ENCODE results near the gene FMNL1.

The FMNL1 gene

DNA sequence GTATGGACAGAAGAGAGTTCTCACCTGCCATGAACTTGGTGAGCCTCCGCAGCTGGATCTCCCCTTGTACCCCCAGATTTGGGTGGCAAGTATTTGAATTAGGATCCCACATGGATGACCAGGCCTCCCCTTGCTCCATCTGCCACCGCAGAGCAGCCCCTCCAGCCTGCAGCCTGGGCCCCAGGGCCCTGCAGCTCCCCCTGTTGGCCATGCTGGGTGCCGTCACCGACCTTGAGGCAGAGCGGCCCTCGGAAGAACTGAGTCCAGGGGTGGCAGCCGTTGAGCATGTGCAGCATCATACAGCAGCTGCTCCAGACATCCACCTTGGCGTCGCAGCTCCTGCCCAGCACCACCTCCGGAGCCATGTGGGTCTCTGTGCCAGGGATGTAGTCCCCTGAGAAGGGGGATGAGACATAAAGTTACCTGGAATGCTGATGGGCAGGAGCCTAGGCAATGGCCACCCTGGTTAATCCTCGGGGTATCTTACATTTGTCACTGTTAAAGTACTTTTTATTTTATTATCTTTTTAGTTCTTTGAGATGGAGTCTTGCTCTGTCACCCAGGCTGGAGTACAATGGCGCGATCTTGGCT, 49.2 kb downstream of the FMNL1 start:
- DNase-seq (ENCODE audit: low read depth, low spot score) = no peak
- Histone ChIP-seq H3K4me3 (ENCODE audit: insufficient read length, low read depth) (no peak overlapping the region), H3K4me1 (ENCODE audit: insufficient read depth, insufficient read length) (peaks cover 3% of the 10 kb centered on the region), H3K36me3 (ENCODE audit: insufficient read depth, insufficient read length, low read length) (peaks cover 81% of the 10 kb centered on the region), H3K9me3 (ENCODE audit: insufficient read depth, low read length) (no peaks in the 10 kb centered on the region), H3K27me3 (ENCODE audit: insufficient read depth, insufficient read length) (no peaks in the 10 kb centered on the region), H3K9ac (ENCODE audit: insufficient read length, low read depth) (no peak overlapping the region)
- TF ChIP-seq SUZ12 (IDR thresholded peaks at IDR 0.05; ENCODE audit: extremely low read depth, insufficient read depth, insufficient read length) (no peak), ZNF274 (IDR thresholded peaks at IDR 0.05; ENCODE audit: low read depth, low read length) (no peak), YY1 (IDR thresholded peaks at IDR 0.05; ENCODE audit: insufficient read depth, insufficient read length) (no peak)

DNA sequence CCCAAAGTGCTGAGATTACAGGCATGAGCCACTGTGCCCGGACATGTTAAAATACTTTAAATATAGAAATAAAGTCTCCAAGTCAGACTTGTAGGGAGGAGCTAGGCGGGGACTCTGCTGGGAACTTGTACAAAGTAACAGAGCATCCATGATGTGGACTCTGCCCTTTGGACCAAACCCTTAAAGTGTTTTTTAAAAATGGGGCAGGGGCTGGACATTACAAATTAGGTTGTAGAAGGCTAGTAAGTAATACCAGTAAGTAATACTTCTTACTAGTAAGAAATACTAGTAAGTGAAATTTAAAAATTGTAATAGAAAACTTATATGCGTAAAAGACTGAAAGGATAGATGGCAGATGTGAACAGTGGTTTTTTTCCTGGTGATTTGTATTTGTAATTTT, 49.9 kb downstream of the FMNL1 start:
- TF ChIP-seq SUZ12 (IDR thresholded peaks at IDR 0.05; ENCODE audit: extremely low read depth, insufficient read depth, insufficient read length) (no peak), ZNF274 (IDR thresholded peaks at IDR 0.05; ENCODE audit: low read depth, low read length) (no peak), YY1 (IDR thresholded peaks at IDR 0.05; ENCODE audit: insufficient read depth, insufficient read length) (no peak)
- no peaks in the 10 kb centered on the region for H3K27me3 ChIP-seq (ENCODE audit: insufficient read depth, insufficient read length)
- no peaks in the 10 kb centered on the region for H3K9me3 ChIP-seq (ENCODE audit: insufficient read depth, low read length)
- H3K36me3 ChIP-seq (ENCODE audit: insufficient read depth, insufficient read length, low read length) = peaks cover 74% of the 10 kb centered on the region
- H3K9ac ChIP-seq (ENCODE audit: insufficient read length, low read depth) = no peak overlapping the region
- H3K4me1 ChIP-seq (ENCODE audit: insufficient read depth, insufficient read length) = peaks cover 3% of the 10 kb centered on the region
- H3K4me3 ChIP-seq (ENCODE audit: insufficient read length, low read depth) = no peak overlapping the region
- DNase-seq (ENCODE audit: low read depth, low spot score) = no peak

DNA sequence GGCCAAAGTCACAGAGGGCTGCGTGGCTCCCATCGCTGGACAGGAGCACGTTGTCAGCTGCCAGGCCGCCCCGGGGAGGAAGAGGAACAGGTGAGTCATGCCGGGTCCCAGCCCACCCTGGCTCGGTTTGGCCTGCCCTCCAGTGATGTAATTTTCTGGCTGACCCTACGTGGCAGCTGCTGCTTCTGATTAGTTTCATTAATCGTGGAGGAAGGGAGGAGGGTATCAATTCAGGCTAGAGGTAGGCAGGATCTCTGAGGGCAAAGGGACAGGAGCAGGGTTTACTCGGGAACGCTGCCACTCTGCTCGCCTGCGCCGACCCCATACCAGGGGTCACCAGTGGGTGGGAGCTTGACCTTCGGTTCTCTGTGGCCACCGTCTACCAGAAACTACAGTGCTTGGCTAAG, 51.9 kb downstream of the FMNL1 start:
- H3K4me3 ChIP-seq (ENCODE audit: insufficient read length, low read depth) = no peak overlapping the region
- no peak overlapping the region for H3K9ac ChIP-seq (ENCODE audit: insufficient read length, low read depth)
- TF ChIP-seq YY1 (IDR thresholded peaks at IDR 0.05; ENCODE audit: insufficient read depth, insufficient read length) (no peak), SUZ12 (IDR thresholded peaks at IDR 0.05; ENCODE audit: extremely low read depth, insufficient read depth, insufficient read length) (no peak), ZNF274 (IDR thresholded peaks at IDR 0.05; ENCODE audit: low read depth, low read length) (no peak)
- H3K4me1 ChIP-seq (ENCODE audit: insufficient read depth, insufficient read length) = peaks cover 7% of the 10 kb centered on the region
- H3K9me3 ChIP-seq (ENCODE audit: insufficient read depth, low read length) = no peaks in the 10 kb centered on the region
- peaks cover 58% of the 10 kb centered on the region for H3K36me3 ChIP-seq (ENCODE audit: insufficient read depth, insufficient read length, low read length)
- no peaks in the 10 kb centered on the region for H3K27me3 ChIP-seq (ENCODE audit: insufficient read depth, insufficient read length)
- no peak for DNase-seq (ENCODE audit: low read depth, low spot score)

DNA sequence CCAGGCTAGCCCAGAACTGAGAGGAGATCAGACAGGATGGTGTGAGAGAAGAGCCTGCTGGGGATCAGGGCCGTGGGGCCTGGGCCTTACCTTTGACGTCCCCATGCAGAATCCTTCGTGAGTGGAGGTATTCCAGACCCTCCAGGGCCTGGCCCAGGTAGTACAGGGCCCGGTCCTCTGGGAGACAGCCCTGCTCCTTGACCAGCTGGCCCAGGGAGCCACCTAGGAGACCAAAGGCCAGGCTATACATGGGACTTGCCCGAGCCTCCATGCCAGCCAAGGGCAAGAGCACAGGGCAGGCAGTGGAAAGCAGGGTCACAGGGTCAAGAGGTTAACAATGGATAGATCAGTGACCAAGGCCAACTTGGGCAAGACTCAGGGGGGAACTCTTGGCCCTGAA, 52.3 kb downstream of the FMNL1 start:
- Histone ChIP-seq H3K27me3 (ENCODE audit: insufficient read depth, insufficient read length) (no peaks in the 10 kb centered on the region), H3K36me3 (ENCODE audit: insufficient read depth, insufficient read length, low read length) (peaks cover 57% of the 10 kb centered on the region), H3K9me3 (ENCODE audit: insufficient read depth, low read length) (no peaks in the 10 kb centered on the region), H3K4me1 (ENCODE audit: insufficient read depth, insufficient read length) (peaks cover 7% of the 10 kb centered on the region), H3K4me3 (ENCODE audit: insufficient read length, low read depth) (no peak overlapping the region), H3K9ac (ENCODE audit: insufficient read length, low read depth) (no peak overlapping the region)
- DNase-seq (ENCODE audit: low read depth, low spot score) = no peak
- TF ChIP-seq YY1 (IDR thresholded peaks at IDR 0.05; ENCODE audit: insufficient read depth, insufficient read length) = no peak
- TF ChIP-seq SUZ12 (IDR thresholded peaks at IDR 0.05; ENCODE audit: extremely low read depth, insufficient read depth, insufficient read length) = no peak
- TF ChIP-seq ZNF274 (IDR thresholded peaks at IDR 0.05; ENCODE audit: low read depth, low read length) = no peak

DNA sequence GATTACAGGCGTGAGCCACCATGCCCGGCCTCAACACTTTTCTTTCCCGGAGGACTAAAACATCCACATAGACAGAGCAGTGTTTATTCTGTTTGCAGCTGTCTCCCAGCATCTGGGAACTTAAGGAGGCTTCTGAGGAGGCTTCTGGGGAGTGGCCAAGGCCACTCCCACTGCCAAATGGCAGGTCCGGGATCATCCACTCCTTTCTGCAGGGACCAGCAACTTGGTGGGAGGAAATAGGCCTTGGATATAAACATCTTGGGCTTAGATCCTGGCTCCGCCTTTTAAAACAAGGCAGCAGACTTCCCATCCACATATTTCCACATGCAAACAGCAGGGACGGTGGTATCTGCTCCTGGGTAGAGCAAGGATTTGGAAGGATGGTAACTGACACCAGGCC, 54.3 kb downstream of the FMNL1 start:
- Histone ChIP-seq H3K36me3 (ENCODE audit: insufficient read depth, insufficient read length, low read length) (peaks cover 51% of the 10 kb centered on the region), H3K9me3 (ENCODE audit: insufficient read depth, low read length) (no peaks in the 10 kb centered on the region), H3K4me3 (ENCODE audit: insufficient read length, low read depth) (no peak overlapping the region), H3K27me3 (ENCODE audit: insufficient read depth, insufficient read length) (no peaks in the 10 kb centered on the region), H3K9ac (ENCODE audit: insufficient read length, low read depth) (no peak overlapping the region), H3K4me1 (ENCODE audit: insufficient read depth, insufficient read length) (peaks cover 7% of the 10 kb centered on the region)
- DNase-seq (ENCODE audit: low read depth, low spot score) = no peak
- TF ChIP-seq SUZ12 (IDR thresholded peaks at IDR 0.05; ENCODE audit: extremely low read depth, insufficient read depth, insufficient read length) (no peak), YY1 (IDR thresholded peaks at IDR 0.05; ENCODE audit: insufficient read depth, insufficient read length) (no peak), ZNF274 (IDR thresholded peaks at IDR 0.05; ENCODE audit: low read depth, low read length) (no peak)

DNA sequence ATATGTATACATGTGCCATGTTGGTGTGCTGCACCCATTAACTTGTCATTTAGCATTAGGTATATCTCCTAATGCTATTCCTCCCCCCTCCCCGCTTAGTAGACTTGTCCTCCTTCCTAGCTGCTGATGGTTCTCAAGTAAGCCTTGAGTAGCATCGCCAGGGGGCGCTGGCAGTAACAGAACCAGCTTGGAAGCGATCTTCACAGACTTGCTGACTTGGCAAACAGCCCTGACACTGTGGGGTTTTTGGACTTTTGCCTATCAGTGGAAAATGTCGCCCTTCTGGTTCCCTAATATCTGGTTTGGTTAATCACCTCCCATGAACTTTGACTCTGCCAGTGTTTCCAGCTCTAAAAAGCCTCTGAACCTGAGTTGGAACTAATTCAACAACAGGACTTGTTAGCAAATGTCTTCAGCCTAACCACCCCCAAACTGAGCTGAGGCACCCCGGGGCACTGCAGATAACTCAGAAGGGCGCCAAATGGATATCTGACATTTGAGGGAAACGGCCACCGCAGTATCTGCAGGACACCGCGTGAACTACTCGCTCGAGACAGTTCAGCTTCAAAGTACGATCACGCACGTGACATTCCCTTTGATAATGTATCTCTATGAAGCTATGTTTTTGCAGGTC, 55.6 kb downstream of the FMNL1 start:
- Histone ChIP-seq H3K9me3 (ENCODE audit: insufficient read depth, low read length) (no peaks in the 10 kb centered on the region), H3K27me3 (ENCODE audit: insufficient read depth, insufficient read length) (no peaks in the 10 kb centered on the region), H3K4me3 (ENCODE audit: insufficient read length, low read depth) (no peak overlapping the region), H3K9ac (ENCODE audit: insufficient read length, low read depth) (peak overlapping the region; percentile 26), H3K4me1 (ENCODE audit: insufficient read depth, insufficient read length) (peaks cover 7% of the 10 kb centered on the region), H3K36me3 (ENCODE audit: insufficient read depth, insufficient read length, low read length) (peaks cover 49% of the 10 kb centered on the region)
- no peak for TF ChIP-seq YY1 (IDR thresholded peaks at IDR 0.05; ENCODE audit: insufficient read depth, insufficient read length)
- no peak for TF ChIP-seq ZNF274 (IDR thresholded peaks at IDR 0.05; ENCODE audit: low read depth, low read length)
- TF ChIP-seq SUZ12 (IDR thresholded peaks at IDR 0.05; ENCODE audit: extremely low read depth, insufficient read depth, insufficient read length) = no peak
- peak; percentile 87 for DNase-seq (ENCODE audit: low read depth, low spot score)

DNA sequence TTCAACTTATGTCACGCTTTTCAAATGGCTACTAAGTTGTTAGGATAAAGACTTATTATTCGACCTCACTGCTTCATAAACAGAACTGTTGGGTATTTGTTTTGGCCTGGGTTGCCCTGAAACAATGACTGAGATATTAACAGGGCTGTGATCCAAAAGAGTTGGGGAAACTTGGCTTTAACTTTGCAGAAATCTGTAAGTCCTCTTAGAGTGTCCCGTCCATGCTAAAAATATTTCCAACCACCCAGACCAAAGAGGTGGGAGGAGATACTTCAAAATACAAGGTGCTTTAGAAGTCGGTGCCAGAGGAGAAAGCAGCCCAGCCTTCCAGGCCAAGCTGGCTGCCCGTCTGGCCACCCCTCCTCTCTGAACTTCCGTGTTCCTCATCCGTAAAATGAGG, 56.3 kb downstream of the FMNL1 start:
- Histone ChIP-seq H3K9me3 (ENCODE audit: insufficient read depth, low read length) (no peaks in the 10 kb centered on the region), H3K9ac (ENCODE audit: insufficient read length, low read depth) (no peak overlapping the region), H3K36me3 (ENCODE audit: insufficient read depth, insufficient read length, low read length) (peaks cover 52% of the 10 kb centered on the region), H3K27me3 (ENCODE audit: insufficient read depth, insufficient read length) (no peaks in the 10 kb centered on the region), H3K4me3 (ENCODE audit: insufficient read length, low read depth) (no peak overlapping the region), H3K4me1 (ENCODE audit: insufficient read depth, insufficient read length) (peaks cover 6% of the 10 kb centered on the region)
- no peak for DNase-seq (ENCODE audit: low read depth, low spot score)
- TF ChIP-seq YY1 (IDR thresholded peaks at IDR 0.05; ENCODE audit: insufficient read depth, insufficient read length) = no peak
- no peak for TF ChIP-seq ZNF274 (IDR thresholded peaks at IDR 0.05; ENCODE audit: low read depth, low read length)
- no peak for TF ChIP-seq SUZ12 (IDR thresholded peaks at IDR 0.05; ENCODE audit: extremely low read depth, insufficient read depth, insufficient read length)
